Keratinocyte (primary cell): Measurements from ENCODE around the gene IL15. TPM values are rescaled to one million over a fixed set of nuclear protein-coding genes. Genes with fewer than 3 reads are reported as not detected.

ENCODE experiments used
- DNase-seq: peaks from one replicate; pipeline ENCODE4 v3.0.0-alpha.2; 2011; ENCODE audit warnings: low read depth, missing footprints, low spot score
- FAIRE-seq: peaks from 2 replicates; lab custom pipeline; 2011; peaks lifted over from hg19 to GRCh38; lab: Jason Lieb, UNC
- H2AFZ ChIP-seq: 2 replicates; pipeline ENCODE4 v1.6.0; 2012; ENCODE audit warnings: low read length, control low read depth, inconsistent platforms; ENCODE audit not compliant: control insufficient read depth
- H3K27ac ChIP-seq: 2 replicates; pipeline ENCODE4 v1.5.1; 2011; ENCODE audit warnings: low read length; ENCODE audit not compliant: control insufficient read depth, insufficient read depth
- H3K27me3 ChIP-seq: 3 replicates; pipeline ENCODE4 v1.6.0; 2011; ENCODE audit warnings: low read length; ENCODE audit not compliant: control insufficient read depth, insufficient read depth; ENCODE audit errors: extremely low read depth
- H3K36me3 ChIP-seq, 2 experiments: 2 replicates in 1 of 2; 3 replicates in 1 of 2; pipeline ENCODE4 v1.5.1; 2011; ENCODE audit warnings: low read length in 2 of 2, mild to moderate bottlenecking in 1 of 2; ENCODE audit not compliant: control insufficient read depth in 2 of 2, insufficient read depth in 2 of 2; ENCODE audit errors: extremely low read depth in 1 of 2
- H3K4me1 ChIP-seq: 3 replicates; pipeline ENCODE4 v1.5.1; 2011; ENCODE audit warnings: low read length; ENCODE audit not compliant: control insufficient read depth, insufficient read depth; ENCODE audit errors: extremely low read depth
- H3K4me2 ChIP-seq: 3 replicates; pipeline ENCODE4 v1.6.0; 2011; ENCODE audit warnings: low read depth, low read length; ENCODE audit not compliant: control insufficient read depth, insufficient read depth; ENCODE audit errors: extremely low read depth
- H3K4me3 ChIP-seq, 3 experiments: fragments of 200-600 bp in 1 of 3; sonication (generic) in 1 of 3; 2 replicates in 2 of 3; 3 replicates in 1 of 3; pipeline ENCODE4 v1.5.1; 2011 to 2016; ENCODE audit warnings: low read length in 3 of 3, mild to moderate bottlenecking in 3 of 3, control low read depth in 2 of 3, inconsistent platforms in 1 of 3, low read depth in 1 of 3, mixed read lengths in 1 of 3, mixed run types in 1 of 3, moderate library complexity in 1 of 3; ENCODE audit not compliant: control insufficient read depth in 2 of 3, insufficient read depth in 2 of 3; ENCODE audit errors: extremely low read depth in 1 of 3
- H3K79me2 ChIP-seq: 2 replicates; pipeline ENCODE4 v1.6.0; 2012; ENCODE audit warnings: low read length; ENCODE audit not compliant: control insufficient read depth, insufficient read depth
- H3K9ac ChIP-seq: 3 replicates; pipeline ENCODE4 v1.6.0; 2011; ENCODE audit warnings: low read length; ENCODE audit not compliant: control insufficient read depth, insufficient read depth; ENCODE audit errors: extremely low read depth
- H3K9me1 ChIP-seq: 3 replicates; pipeline ENCODE4 v1.6.0; 2011; ENCODE audit warnings: low read length; ENCODE audit not compliant: control insufficient read depth, insufficient read depth; ENCODE audit errors: extremely low read depth
- H3K9me3 ChIP-seq: 2 replicates; pipeline ENCODE4 v1.5.1; 2012; ENCODE audit warnings: low read depth, low read length; ENCODE audit not compliant: control insufficient read depth
- H4K20me1 ChIP-seq: 3 replicates; pipeline ENCODE4 v1.6.0; 2011; ENCODE audit warnings: low read length; ENCODE audit not compliant: control insufficient read depth, insufficient read depth; ENCODE audit errors: extremely low read depth
- EZH2 ChIP-seq: IDR thresholded peaks from one replicate; pipeline ENCODE4 v1.6.1; 2012; ENCODE audit warnings: inconsistent platforms, mild to moderate bottlenecking, low read length, moderate library complexity
- dilution Hi-C: fragments of 300-500 bp; cut with MboI; formaldehyde crosslinking; loops from one replicate; pipeline ENCODE4 v1.7.0; 2020; ENCODE audit warnings: low sequenced_read_pairs; ENCODE audit not compliant: extremely low pct_ligation_motif_present
- polyA plus RNA-seq, 5 experiments: library from polyadenylated mRNA; depleted of rRNA in 3 of 5; stranded (reverse) in 3 of 5; stranded (forward) in 1 of 5; unstranded in 1 of 5; fragments of >200 nt; gene quantifications; 1 replicate in 1 of 5; 2 replicates in 3 of 5; 3 replicates in 1 of 5; pipeline versions ENCODE4 v1.2.1 to v1.2.3, GENCODE V29; 2011 to 2012; ENCODE audit warnings: missing spikeins in 2 of 5, low read depth in 1 of 5, low replicate concordance in 1 of 5
- TF ChIP-seq, protein P1 (sequence below), 3 experiments: IDR thresholded peaks in 1 of 3; conservative IDR thresholded peaks in 1 of 3; optimal IDR thresholded peaks in 1 of 3; 2 replicates in 2 of 3; 3 replicates in 1 of 3; pipeline versions ENCODE3 to v1.5.1; 2011; ENCODE audit warnings: low read length in 3 of 3, mild to moderate bottlenecking in 3 of 3, moderate library complexity in 2 of 3, control low read depth in 1 of 3, inconsistent platforms in 1 of 3; ENCODE audit not compliant: insufficient read depth in 2 of 3; ENCODE audit errors: extremely low read depth in 1 of 3

Gene IL15
- polyA plus RNA-seq, 1 donor (not counting 4 experiments of a cell fraction or from before 2014, with no cell fraction given) = 1.4 TPM

DNA sequence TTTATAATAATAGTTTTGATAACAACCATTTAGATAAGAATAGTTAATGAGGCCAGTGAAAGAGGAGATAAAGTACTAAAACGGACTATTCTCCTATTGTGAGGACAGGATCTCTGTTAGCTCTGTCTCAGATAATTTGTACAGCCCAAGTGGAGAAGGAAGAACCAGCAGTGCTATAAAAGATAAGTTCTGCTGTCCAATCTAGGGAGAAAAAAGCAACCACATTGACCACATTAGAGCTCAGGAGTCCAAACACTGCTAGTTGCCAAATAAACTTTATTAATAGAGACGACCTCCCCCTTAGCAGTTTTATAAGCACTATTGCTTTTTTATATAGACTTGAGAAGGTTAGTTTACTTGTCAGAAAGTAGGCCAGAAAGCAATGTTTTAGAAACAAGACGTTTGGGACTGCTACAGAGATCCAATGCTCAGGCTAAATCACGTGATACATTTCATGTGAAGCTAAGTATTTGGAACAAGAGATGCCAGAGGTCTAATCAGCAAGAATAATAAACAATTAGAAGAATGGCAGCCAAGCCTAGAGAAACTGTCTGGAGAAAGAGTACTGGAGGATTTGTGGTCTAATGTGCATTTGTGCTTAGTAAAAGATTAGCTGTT lies 15.9 kb downstream of the IL15 start:
- DNase-seq = no peak
- H2AFZ ChIP-seq = no peak overlapping the region
- H3K9ac ChIP-seq = no peak overlapping the region
- no peak overlapping the region for H3K4me3 ChIP-seq
- FAIRE-seq = no peak
- no peaks in the 10 kb centered on the region for H3K9me3 ChIP-seq
- H3K4me2 ChIP-seq = no peak overlapping the region
- no peaks in the 10 kb centered on the region for H3K36me3 ChIP-seq
- H3K27ac ChIP-seq = no peak overlapping the region
- H3K9me1 ChIP-seq = no peaks in the 10 kb centered on the region
- H3K4me1 ChIP-seq = no peaks in the 10 kb centered on the region
- H3K27me3 ChIP-seq = no peaks in the 10 kb centered on the region
- TF ChIP-seq, protein P1, sequence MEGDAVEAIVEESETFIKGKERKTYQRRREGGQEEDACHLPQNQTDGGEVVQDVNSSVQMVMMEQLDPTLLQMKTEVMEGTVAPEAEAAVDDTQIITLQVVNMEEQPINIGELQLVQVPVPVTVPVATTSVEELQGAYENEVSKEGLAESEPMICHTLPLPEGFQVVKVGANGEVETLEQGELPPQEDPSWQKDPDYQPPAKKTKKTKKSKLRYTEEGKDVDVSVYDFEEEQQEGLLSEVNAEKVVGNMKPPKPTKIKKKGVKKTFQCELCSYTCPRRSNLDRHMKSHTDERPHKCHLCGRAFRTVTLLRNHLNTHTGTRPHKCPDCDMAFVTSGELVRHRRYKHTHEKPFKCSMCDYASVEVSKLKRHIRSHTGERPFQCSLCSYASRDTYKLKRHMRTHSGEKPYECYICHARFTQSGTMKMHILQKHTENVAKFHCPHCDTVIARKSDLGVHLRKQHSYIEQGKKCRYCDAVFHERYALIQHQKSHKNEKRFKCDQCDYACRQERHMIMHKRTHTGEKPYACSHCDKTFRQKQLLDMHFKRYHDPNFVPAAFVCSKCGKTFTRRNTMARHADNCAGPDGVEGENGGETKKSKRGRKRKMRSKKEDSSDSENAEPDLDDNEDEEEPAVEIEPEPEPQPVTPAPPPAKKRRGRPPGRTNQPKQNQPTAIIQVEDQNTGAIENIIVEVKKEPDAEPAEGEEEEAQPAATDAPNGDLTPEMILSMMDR (optimal IDR thresholded peaks at IDR 0.05 in 1 of 3, IDR thresholded peaks at IDR 0.05 in 1 of 3, conservative IDR thresholded peaks at IDR 0.05 in 1 of 3; ENCODE audit: extremely low read depth in 1 of 3, insufficient read depth in 2 of 3, low read length in 3 of 3) = no peak
- no peak for TF ChIP-seq EZH2
- no peaks in the 10 kb centered on the region for H3K79me2 ChIP-seq
- dilution Hi-C loops = no loop called here
- H4K20me1 ChIP-seq = no peaks in the 10 kb centered on the region

DNA sequence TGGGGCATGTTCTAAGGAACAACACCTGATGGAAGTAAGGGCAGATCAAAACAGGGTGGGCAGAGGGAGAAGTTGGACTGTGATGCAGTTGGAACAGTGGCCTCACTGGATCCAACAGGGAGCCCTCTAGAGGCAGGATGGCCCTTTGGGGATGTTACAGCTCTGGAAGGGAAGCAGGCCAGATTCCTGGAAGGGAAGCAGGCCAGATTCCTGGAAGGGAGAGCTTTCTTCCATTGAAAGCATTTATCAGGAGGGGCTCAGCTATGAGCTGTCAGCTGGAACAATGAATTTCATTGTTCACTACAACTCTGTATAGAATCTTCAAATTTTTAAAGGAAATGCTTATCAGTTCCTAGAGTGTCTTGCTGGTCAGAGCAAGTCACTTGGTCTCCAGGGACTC lies 17.7 kb downstream of the IL15 start:
- H3K9me3 ChIP-seq = no peaks in the 10 kb centered on the region
- dilution Hi-C loops = no loop called here
- H3K36me3 ChIP-seq = no peaks in the 10 kb centered on the region
- no peaks in the 10 kb centered on the region for H3K4me1 ChIP-seq
- no peak overlapping the region for H3K9ac ChIP-seq
- H4K20me1 ChIP-seq = no peaks in the 10 kb centered on the region
- no peaks in the 10 kb centered on the region for H3K27me3 ChIP-seq
- no peak overlapping the region for H2AFZ ChIP-seq
- no peak overlapping the region for H3K4me3 ChIP-seq
- no peak for TF ChIP-seq EZH2
- TF ChIP-seq, protein P1 (optimal IDR thresholded peaks at IDR 0.05 in 1 of 3, IDR thresholded peaks at IDR 0.05 in 1 of 3, conservative IDR thresholded peaks at IDR 0.05 in 1 of 3; ENCODE audit: extremely low read depth in 1 of 3, insufficient read depth in 2 of 3, low read length in 3 of 3) = peak; percentile 58 to 84 (median 78)
- no peak overlapping the region for H3K27ac ChIP-seq
- FAIRE-seq (peak; percentile 63), DNase-seq (no peak)
- no peaks in the 10 kb centered on the region for H3K9me1 ChIP-seq
- H3K4me2 ChIP-seq = no peak overlapping the region
- H3K79me2 ChIP-seq = no peaks in the 10 kb centered on the region
